Measurements from ENCODE around the gene ATCAY. TPM values are rescaled to one million over a fixed set of nuclear protein-coding genes. Genes with fewer than 3 reads are reported as not detected.
"Not testable (repeated sequence)": the region's sequence is repeated elsewhere in the genome, so short reads cannot be mapped to it uniquely, and the experiment has no call there.

ATCAY gene
- total RNA-seq, 4 donors from 2014 or later, result not detected

DNA sequence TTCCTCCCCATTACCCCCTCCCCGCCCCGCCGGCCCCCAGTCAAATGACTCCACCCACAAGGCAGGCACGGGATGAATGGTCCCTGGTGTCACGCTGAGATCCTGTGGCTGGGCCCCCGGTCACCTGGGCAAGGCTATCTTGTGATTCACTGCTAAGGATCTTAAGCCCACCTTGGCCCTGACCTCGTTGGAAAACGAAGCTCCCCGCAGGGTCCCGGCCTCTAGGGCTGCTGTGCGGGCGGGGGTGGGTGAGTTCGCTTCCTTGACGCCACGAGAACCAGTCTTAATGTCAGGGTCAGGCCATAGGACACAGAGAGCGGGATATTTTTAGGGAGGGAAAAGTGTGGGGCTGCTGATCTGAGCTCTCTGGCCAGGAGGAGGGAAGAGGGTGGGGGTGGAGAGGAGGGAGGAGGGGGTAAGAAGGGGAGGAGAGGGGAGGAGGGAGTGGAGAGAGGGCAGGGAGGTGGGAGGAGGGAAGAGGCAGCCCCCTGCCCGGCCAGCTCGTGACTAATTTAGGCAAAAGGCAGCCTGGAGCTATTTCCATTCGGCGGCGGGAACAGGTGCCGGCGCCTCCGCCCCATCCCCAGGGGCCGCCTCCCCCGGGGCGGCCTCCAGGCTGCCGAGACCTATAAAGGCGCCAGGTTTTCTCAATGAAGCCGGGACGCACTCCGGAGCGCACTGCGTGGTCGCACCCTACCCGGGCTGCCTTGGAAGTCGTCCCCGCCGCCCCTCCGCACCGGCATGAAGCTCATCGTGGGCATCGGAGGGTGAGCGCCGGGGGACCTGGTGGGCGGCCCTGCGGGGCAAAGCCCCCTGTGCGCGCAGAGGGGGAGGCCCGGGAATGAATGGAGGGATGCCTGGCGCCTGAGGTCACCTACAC lies 52.7 kb downstream of the ATCAY start, which contains the start of gene NMRK2:
NMRK2 (plus strand) TSS at position 139 of the 880 bp plus-strand sequence; CDS start at position 742, 603 bp downstream.
- no peak within 1 kb of the TSS for H3K27ac ChIP-seq
- H3K36me3 ChIP-seq, result no peaks in the 10 kb centered on the region
- WGBS, 2 donors, result 1% methylated on average over 35 to 43 of the region's 51 CpGs
- no peak within 1 kb of the TSS for H3K4me3 ChIP-seq
- TF ChIP-seq, protein P1, sequence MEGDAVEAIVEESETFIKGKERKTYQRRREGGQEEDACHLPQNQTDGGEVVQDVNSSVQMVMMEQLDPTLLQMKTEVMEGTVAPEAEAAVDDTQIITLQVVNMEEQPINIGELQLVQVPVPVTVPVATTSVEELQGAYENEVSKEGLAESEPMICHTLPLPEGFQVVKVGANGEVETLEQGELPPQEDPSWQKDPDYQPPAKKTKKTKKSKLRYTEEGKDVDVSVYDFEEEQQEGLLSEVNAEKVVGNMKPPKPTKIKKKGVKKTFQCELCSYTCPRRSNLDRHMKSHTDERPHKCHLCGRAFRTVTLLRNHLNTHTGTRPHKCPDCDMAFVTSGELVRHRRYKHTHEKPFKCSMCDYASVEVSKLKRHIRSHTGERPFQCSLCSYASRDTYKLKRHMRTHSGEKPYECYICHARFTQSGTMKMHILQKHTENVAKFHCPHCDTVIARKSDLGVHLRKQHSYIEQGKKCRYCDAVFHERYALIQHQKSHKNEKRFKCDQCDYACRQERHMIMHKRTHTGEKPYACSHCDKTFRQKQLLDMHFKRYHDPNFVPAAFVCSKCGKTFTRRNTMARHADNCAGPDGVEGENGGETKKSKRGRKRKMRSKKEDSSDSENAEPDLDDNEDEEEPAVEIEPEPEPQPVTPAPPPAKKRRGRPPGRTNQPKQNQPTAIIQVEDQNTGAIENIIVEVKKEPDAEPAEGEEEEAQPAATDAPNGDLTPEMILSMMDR (IDR thresholded peaks at IDR 0.05), result no peak
- TF ChIP-seq EP300 (IDR thresholded peaks at IDR 0.05) (no peak), POLR2A (IDR thresholded peaks at IDR 0.05) (no peak)
- H3K9me3 ChIP-seq, result peaks cover 0 to 21% (median 0%) of the 10 kb centered on the region in 4 donors
- DNase-seq (ENCODE audit: low spot score in 2 of 2), result no peak
- peaks cover 0 to 32% of the 10 kb centered on the region in 2 donors for H3K27me3 ChIP-seq
- H3K4me1 ChIP-seq, result peaks cover 0 to 10% (median 0%) of the 10 kb centered on the region in 4 donors

DNA sequence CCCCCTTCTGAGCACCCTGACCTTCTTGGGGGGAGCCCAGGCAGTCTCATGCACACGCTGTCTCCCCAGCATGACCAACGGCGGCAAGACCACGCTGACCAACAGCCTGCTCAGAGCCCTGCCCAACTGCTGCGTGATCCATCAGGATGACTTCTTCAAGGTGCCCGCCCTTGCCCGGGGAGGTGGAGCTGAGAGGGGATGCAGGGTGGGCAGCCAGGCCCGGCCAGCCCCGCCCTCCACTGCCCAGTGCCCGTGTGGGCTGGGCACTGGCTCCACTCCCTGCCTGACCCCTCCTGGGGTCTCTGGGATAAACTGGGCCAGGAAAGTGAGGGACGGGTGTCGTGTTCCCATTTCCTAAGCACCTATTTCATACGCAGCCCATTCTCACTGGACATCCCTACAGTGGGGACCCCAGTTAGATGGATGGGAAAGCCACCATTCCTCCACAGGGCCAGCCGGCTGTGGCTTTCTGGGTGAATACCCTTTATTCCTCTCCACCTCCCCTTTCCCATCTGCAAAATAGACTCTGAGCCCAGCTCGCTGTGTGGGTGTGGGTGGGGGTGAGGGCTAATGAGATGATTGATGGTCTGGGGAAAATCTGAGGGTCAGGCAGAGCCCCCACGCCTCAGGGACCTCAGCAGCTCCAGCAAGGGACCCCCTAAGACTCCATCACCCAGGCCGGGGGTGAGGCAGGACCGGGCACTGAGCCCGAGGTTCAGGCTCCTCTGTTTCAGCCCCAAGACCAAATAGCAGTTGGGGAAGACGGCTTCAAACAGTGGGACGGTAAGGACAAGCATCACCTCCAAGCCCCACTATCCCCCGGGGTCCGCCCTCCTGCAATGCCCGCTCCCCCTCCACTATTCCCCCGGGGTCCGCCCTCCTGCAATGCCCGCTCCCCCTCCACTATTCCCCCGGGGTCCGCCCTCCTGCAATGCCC lies 56.3 kb downstream of the ATCAY start:
- Histone ChIP-seq H3K4me1 (peaks cover 0 to 10% (median 0%) of the 10 kb centered on the region in 4 donors), H3K9me3 (peaks cover 0 to 14% (median 0%) of the 10 kb centered on the region in 4 donors), H3K27me3 (peaks cover 0 to 32% of the 10 kb centered on the region in 2 donors), H3K4me3 (no peak overlapping the region), H3K27ac (no peak overlapping the region), H3K36me3 (no peaks in the 10 kb centered on the region)
- 70 to 85% methylated on average over 20 to 21 of the region's 29 CpGs for WGBS, 2 donors
- DNase-seq (ENCODE audit: low spot score in 2 of 2), result no peak
- TF ChIP-seq, protein P1 (IDR thresholded peaks at IDR 0.05), result no peak
- TF ChIP-seq EP300 (IDR thresholded peaks at IDR 0.05) (no peak), POLR2A (IDR thresholded peaks at IDR 0.05) (no peak)

DNA sequence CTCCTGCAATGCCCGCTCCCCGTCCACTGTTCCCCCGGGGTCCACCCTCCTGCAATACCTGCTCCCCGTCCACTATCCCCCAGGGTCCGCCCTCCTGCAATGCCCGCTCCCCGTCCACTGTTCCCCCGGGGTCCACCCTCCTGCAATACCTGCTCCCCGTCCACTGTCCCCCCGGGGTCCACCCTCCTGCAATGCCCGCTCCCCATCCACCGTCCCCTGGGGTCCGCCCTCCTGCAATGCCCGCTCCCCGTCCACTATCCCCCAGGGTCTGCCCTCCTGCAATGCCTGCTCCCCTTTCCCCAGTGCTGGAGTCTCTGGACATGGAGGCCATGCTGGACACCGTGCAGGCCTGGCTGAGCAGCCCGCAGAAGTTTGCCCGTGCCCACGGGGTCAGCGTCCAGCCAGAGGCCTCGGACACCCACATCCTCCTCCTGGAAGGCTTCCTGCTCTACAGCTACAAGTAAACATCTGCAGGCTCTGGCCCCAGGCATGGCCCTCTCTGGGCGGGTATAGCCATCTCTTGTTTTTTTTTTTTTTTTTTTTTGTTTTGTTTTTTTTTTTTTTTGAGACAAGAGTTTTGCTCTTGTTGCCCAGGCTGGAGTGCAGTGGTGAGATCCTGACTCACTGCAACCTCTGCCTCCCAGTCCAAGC lies 57.9 kb downstream of the ATCAY start:
- WGBS, 2 donors, result 89 to 91% methylated on average over 22 of the region's 22 CpGs
- H3K36me3 ChIP-seq, result not testable (repeated sequence)
- peaks cover 0 to 14% (median 0%) of the 10 kb centered on the region in 4 donors for H3K9me3 ChIP-seq

DNA sequence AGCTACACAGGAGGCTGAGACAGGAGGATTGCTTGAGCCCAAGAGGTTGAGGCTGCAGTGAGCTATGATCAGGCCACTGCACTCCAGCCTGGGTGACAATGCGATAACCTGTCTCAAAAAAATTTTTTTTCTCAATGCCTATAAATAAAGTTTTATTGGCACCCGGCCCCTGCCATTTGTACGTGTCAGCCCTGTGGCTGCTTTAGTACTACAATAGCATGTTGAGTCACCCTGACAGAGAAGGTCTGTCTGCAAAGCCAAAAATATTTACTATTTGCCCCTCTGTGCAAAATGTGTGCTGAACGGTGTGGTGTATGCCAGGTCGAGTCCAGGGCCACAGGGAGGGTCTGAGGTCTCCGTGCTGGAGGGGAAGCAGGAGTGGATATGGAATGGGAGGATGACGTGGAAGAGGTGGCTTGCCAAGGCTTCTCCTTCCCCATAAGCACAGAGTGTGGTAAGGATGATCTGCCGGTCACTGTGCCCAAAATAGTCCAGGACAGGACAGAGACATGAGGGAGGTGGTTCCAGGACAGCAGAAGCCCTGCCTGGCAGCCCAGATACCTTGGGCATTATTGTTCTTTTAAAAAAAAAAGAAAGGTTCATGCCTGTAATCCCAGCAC lies 62.4 kb downstream of the ATCAY start:
- H3K27ac ChIP-seq, result no peak overlapping the region
- no peak for TF ChIP-seq POLR2A (IDR thresholded peaks at IDR 0.05)
- TF ChIP-seq, protein P1 (IDR thresholded peaks at IDR 0.05), result no peak
- TF ChIP-seq EP300 (IDR thresholded peaks at IDR 0.05), result no peak

More for the DNA sequence above, 57.9 kb downstream of the ATCAY start:
- DNase-seq (ENCODE audit: low spot score in 2 of 2); H3K4me3 ChIP-seq; H3K27ac ChIP-seq; H3K4me1 ChIP-seq: not testable (repeated sequence)
- peaks cover 0 to 17% of the 10 kb centered on the region in 2 donors for H3K27me3 ChIP-seq

More for the DNA sequence above, 62.4 kb downstream of the ATCAY start:
- H3K4me1 ChIP-seq, result no peaks in the 10 kb centered on the region
- no peak overlapping the region for H3K4me3 ChIP-seq
- no peaks in the 10 kb centered on the region for H3K27me3 ChIP-seq
- peaks cover 0 to under 1% (median 0%) of the 10 kb centered on the region in 4 donors for H3K9me3 ChIP-seq
- WGBS, 2 donors, result 68 to 80% methylated on average over 8 of the region's 8 CpGs
- no peaks in the 10 kb centered on the region for H3K36me3 ChIP-seq
- DNase-seq (ENCODE audit: low spot score in 2 of 2), result no peak
